ENCODE measurements around the gene MIP. TPM values are rescaled to one million over a fixed set of nuclear protein-coding genes. Genes with fewer than 3 reads are reported as not detected.

The MIP gene
- total and polyA plus RNA-seq, 2 of the 13 experiments (the other 11 are each of a cell fraction or from before 2014, with no cell fraction given), result not detected

DNA sequence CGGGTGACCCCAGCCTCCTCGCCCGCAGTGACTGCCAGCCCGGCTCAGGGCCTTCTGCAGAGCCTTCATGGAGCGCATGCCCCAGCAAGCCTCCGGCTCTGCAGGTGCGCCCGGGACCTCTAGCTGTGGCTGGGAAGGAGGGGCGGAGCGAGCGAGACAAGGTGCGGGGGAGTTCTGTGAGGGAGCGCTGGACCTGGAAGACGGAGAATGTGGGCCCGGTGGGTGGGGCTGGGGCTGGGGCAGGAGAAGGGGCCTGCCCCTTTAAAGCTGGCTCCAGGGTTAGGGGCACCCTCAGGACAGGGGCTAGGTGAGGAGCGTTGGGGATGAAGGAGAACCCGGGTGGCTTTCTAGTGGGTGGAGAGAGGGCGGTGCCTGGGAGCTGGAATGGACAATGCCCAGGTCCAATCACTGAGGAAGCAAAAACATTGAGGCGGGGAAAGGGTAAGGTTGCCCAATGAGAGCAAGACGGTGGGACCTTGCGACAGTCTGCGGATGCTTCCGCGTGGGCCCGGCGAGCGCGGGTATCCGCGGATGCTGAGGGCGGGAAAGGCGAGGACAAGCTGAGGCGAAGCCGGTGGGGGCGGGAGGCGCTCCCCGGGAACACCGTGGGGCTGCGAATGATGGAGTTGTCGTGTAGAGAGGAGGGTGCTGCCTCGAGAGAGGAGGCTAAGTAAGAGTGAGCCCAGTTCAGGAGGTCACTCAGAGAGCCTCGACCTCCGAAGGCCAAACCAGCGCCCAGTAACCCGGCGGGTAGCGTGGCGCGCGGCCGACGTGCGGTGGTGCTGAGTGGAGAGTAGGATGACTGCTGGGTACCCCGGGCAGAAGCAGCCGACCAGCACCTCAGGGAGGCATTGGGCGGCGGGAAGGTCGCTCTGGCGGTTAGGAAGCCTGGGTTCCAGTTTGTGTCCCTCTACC is 33.8 kb upstream of the MIP start, which contains the start of gene GLS2 (continued):
- peak; percentile 81; the same call in 1 of the 2 replicates for TF ChIP-seq E2F5 (CRISPR knock-in tag; conservative IDR thresholded peaks at IDR 0.05)
- TF ChIP-seq, protein P1, sequence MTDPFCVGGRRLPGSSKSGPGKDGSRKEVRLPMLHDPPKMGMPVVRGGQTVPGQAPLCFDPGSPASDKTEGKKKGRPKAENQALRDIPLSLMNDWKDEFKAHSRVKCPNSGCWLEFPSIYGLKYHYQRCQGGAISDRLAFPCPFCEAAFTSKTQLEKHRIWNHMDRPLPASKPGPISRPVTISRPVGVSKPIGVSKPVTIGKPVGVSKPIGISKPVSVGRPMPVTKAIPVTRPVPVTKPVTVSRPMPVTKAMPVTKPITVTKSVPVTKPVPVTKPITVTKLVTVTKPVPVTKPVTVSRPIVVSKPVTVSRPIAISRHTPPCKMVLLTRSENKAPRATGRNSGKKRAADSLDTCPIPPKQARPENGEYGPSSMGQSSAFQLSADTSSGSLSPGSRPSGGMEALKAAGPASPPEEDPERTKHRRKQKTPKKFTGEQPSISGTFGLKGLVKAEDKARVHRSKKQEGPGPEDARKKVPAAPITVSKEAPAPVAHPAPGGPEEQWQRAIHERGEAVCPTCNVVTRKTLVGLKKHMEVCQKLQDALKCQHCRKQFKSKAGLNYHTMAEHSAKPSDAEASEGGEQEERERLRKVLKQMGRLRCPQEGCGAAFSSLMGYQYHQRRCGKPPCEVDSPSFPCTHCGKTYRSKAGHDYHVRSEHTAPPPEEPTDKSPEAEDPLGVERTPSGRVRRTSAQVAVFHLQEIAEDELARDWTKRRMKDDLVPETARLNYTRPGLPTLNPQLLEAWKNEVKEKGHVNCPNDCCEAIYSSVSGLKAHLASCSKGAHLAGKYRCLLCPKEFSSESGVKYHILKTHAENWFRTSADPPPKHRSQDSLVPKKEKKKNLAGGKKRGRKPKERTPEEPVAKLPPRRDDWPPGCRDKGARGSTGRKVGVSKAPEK (CRISPR knock-in tag; IDR thresholded peaks at IDR 0.05; ENCODE audit: borderline replicate concordance), result no peak
- TF ChIP-seq, protein P2, sequence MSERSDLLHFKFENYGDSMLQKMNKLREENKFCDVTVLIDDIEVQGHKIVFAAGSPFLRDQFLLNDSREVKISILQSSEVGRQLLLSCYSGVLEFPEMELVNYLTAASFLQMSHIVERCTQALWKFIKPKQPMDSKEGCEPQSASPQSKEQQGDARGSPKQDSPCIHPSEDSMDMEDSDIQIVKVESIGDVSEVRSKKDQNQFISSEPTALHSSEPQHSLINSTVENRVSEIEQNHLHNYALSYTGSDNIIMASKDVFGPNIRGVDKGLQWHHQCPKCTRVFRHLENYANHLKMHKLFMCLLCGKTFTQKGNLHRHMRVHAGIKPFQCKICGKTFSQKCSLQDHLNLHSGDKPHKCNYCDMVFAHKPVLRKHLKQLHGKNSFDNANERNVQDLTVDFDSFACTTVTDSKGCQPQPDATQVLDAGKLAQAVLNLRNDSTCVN (CRISPR knock-in tag; IDR thresholded peaks at IDR 0.05; ENCODE audit: borderline replicate concordance), result no peak
- TF ChIP-seq SIN3B (IDR thresholded peaks at IDR 0.05; ENCODE audit: low read length), result no peak
- no peak for TF ChIP-seq ZNF512 (CRISPR knock-in tag; IDR thresholded peaks at IDR 0.05)
- peak; percentile 76 for TF ChIP-seq ZBTB7A (CRISPR knock-in tag; IDR thresholded peaks at IDR 0.05)
- no peak; the same call in 1 of the 2 replicates for TF ChIP-seq PRMT3 (CRISPR knock-in tag; IDR thresholded peaks at IDR 0.05; ENCODE audit: borderline replicate concordance, low read depth)
- TF ChIP-seq SMAD3 (CRISPR knock-in tag; IDR thresholded peaks at IDR 0.05), result peak; percentile 67; the same call in 1 of the 2 replicates
- TF ChIP-seq, protein P3, sequence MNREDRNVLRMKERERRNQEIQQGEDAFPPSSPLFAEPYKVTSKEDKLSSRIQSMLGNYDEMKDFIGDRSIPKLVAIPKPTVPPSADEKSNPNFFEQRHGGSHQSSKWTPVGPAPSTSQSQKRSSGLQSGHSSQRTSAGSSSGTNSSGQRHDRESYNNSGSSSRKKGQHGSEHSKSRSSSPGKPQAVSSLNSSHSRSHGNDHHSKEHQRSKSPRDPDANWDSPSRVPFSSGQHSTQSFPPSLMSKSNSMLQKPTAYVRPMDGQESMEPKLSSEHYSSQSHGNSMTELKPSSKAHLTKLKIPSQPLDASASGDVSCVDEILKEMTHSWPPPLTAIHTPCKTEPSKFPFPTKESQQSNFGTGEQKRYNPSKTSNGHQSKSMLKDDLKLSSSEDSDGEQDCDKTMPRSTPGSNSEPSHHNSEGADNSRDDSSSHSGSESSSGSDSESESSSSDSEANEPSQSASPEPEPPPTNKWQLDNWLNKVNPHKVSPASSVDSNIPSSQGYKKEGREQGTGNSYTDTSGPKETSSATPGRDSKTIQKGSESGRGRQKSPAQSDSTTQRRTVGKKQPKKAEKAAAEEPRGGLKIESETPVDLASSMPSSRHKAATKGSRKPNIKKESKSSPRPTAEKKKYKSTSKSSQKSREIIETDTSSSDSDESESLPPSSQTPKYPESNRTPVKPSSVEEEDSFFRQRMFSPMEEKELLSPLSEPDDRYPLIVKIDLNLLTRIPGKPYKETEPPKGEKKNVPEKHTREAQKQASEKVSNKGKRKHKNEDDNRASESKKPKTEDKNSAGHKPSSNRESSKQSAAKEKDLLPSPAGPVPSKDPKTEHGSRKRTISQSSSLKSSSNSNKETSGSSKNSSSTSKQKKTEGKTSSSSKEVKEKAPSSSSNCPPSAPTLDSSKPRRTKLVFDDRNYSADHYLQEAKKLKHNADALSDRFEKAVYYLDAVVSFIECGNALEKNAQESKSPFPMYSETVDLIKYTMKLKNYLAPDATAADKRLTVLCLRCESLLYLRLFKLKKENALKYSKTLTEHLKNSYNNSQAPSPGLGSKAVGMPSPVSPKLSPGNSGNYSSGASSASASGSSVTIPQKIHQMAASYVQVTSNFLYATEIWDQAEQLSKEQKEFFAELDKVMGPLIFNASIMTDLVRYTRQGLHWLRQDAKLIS (CRISPR knock-in tag; IDR thresholded peaks at IDR 0.05), result no peak
- TF ChIP-seq HDAC6 (IDR thresholded peaks at IDR 0.05; ENCODE audit: low read depth, low read length), result no peak
- no peak for TF ChIP-seq PITX1 (CRISPR knock-in tag; IDR thresholded peaks at IDR 0.05)
- peak; percentile 99 for TF ChIP-seq KDM5B (CRISPR knock-in tag; IDR thresholded peaks at IDR 0.05; ENCODE audit: borderline replicate concordance)
- no peak for TF ChIP-seq ZNF121 (CRISPR knock-in tag; IDR thresholded peaks at IDR 0.05)
- TF ChIP-seq IKZF5 (CRISPR knock-in tag; IDR thresholded peaks at IDR 0.05), result 0 out of 2 replicates have a peak, but pooled peaks have one; percentile 21
- no peak for TF ChIP-seq GABPA (IDR thresholded peaks at IDR 0.05; ENCODE audit: low read depth, low read length)
- no peak for TF ChIP-seq GABPA (CRISPR knock-in tag; IDR thresholded peaks at IDR 0.05; ENCODE audit: low read depth)

Measured in HepG2 (cell line).